Colonic mucosa (tissue), 4 donors: ENCODE results near the gene GPRC5C. TPM values are rescaled to one million over a fixed set of nuclear protein-coding genes. Genes with fewer than 3 reads are reported as not detected.

Experiments used
- DNase-seq: peaks from one replicate; pipeline ENCODE4 v3.0.0-alpha.2; 2020
- H3K27ac ChIP-seq: fragments of 200-600 bp; one replicate; pipeline ENCODE4 v1.8.0; 2021
- H3K27me3 ChIP-seq: fragments of 200-600 bp; one replicate; pipeline ENCODE4 v1.8.0; 2021
- H3K36me3 ChIP-seq: fragments of 200-600 bp; one replicate; pipeline ENCODE4 v1.8.0; 2021
- H3K4me1 ChIP-seq: fragments of 200-600 bp; one replicate; pipeline ENCODE4 v1.8.0; 2021; ENCODE audit warnings: mild to moderate bottlenecking
- H3K4me3 ChIP-seq: fragments of 200-600 bp; one replicate; pipeline ENCODE4 v1.8.0; 2021
- H3K9ac ChIP-seq, 2 donors: one replicate each; pipeline ENCODE4 v1.7.0; 2013; ENCODE audit warnings: control low read depth in 2 of 2, low read depth in 2 of 2, low read length in 2 of 2
- H3K9me3 ChIP-seq: fragments of 200-600 bp; one replicate; pipeline ENCODE4 v1.8.0; 2021
- intact Hi-C: fragments of 100-400 bp; cut with DNase I; formaldehyde crosslinking; loops from one replicate; pipeline ENCODE4 v1.14.1; 2022
- total RNA-seq, 2 donors: library from RNA; stranded (reverse); fragmentation: NEBNext Ultra II Directional in 1 of 2; extraction: Animal tissue kit (Norgen Biotek cat#: 25700) in 1 of 2; gene quantifications; one replicate each; pipeline ENCODE4 v1.2.1, GENCODE V29; 2021
- TF ChIP-seq, protein P1 (sequence below): fragments of 200-600 bp; IDR thresholded peaks from one replicate; pipeline ENCODE4 v1.8.0; 2022; ENCODE audit warnings: antibody characterized with exemption, mild to moderate bottlenecking
- donor health status: healthy.
- donor health status: DM: no; HTN: no; CAD: no.
- donor health status: DM: no; HTN: no; CAD: no.

Gene GPRC5C
- total RNA-seq, 2 donors from 2014 or later = 139 to 193 TPM

DNA sequence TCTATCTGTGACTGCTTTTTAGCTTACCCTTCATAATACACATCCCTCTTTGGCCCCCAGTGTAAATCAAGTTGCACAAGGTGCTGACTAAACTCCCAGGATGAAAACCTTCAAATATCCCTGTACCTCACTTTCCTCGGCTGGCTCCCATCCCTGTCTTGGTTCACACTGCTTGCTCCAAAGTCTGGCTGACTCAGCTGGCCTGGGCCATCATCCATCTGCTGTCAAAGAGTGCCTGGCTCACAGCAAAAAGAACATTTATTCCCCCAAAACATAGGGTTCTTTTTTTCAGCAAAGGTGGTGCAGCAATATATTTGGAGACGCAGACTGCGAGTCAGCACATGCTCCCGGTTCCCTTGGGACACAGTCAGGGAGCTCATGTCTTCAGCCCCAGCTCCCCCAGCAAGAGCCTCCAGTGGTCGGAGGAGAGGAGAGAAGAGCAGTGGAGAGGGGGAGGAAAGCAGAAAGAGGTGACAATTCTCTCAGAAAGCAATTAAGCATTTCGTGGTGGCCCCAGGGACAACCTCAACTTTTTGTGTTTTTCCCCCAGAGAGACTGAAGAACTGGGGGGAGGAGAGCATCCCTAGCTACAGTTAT is 38.4 kb upstream of the GPRC5C start:
- DNase-seq = no peak
- Histone ChIP-seq H3K4me1 (no peaks in the 10 kb centered on the region), H3K36me3 (no peaks in the 10 kb centered on the region), H3K27me3 (no peaks in the 10 kb centered on the region), H3K9ac (no peak overlapping the region), H3K27ac (no peak overlapping the region), H3K9me3 (no peaks in the 10 kb centered on the region), H3K4me3 (no peak overlapping the region)
- intact Hi-C loops = no loop called here
- TF ChIP-seq, protein P1, sequence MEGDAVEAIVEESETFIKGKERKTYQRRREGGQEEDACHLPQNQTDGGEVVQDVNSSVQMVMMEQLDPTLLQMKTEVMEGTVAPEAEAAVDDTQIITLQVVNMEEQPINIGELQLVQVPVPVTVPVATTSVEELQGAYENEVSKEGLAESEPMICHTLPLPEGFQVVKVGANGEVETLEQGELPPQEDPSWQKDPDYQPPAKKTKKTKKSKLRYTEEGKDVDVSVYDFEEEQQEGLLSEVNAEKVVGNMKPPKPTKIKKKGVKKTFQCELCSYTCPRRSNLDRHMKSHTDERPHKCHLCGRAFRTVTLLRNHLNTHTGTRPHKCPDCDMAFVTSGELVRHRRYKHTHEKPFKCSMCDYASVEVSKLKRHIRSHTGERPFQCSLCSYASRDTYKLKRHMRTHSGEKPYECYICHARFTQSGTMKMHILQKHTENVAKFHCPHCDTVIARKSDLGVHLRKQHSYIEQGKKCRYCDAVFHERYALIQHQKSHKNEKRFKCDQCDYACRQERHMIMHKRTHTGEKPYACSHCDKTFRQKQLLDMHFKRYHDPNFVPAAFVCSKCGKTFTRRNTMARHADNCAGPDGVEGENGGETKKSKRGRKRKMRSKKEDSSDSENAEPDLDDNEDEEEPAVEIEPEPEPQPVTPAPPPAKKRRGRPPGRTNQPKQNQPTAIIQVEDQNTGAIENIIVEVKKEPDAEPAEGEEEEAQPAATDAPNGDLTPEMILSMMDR = no peak

DNA sequence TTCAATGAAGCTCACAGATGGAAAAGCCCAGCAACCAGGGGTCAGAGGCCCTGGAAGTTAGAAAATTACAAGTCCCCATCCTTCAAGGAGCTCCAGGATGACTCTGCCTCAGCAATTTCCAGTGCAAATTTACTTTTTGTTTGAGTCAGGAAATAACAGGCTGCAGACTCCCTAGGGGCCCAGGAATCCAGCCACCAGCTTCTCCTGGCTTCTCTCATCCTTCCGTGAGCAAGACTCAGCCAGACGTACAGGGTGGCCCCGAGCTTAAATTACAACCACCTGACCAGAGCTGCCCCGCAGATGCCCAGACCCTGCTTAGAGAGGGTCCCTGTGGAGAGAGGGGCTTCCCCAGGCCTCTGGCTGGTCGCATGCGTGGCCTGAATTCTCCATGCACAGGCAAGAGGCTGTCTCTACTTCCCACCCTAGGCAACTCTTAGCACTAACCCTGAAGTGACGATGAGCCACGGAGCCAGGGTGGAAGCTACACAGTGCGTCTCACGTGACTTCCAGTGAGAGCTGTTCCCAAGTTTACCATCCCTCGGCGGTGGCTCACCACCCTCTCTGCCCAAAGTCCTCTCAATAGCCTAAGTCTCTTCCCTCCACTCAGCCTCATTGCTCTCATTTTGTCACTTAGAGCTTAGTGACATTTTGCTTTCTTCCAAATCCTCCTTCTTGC is 37.5 kb upstream of the GPRC5C start:
- TF ChIP-seq, protein P1 = no peak
- Histone ChIP-seq H3K36me3 (no peaks in the 10 kb centered on the region), H3K9me3 (no peaks in the 10 kb centered on the region), H3K27ac (no peak overlapping the region), H3K9ac (no peak overlapping the region), H3K4me3 (no peak overlapping the region), H3K4me1 (no peaks in the 10 kb centered on the region), H3K27me3 (no peaks in the 10 kb centered on the region)
- no peak for DNase-seq
- intact Hi-C loops = no loop called here

DNA sequence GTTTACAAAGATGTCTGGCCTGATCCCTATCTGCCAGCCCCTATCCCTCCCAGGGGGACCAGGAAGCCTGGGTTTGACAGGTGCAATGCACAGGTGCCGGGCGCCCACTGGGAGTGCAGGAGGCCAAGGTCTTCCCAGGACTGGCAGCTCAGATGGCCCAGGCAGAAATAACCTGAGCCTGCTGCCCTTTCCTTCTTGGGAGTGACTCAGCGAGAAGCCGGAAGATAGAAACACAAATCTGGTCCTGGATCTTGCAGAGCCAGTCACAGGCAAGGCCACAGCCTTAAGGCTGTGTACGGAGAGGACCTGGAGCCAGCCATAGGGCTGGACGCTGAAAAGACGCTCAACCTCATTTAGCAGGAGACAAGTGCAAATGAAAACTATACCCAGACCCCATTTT is 36.9 kb upstream of the GPRC5C start:
- TF ChIP-seq, protein P1 = no peak
- Histone ChIP-seq H3K27ac (no peak overlapping the region), H3K4me1 (no peaks in the 10 kb centered on the region), H3K9me3 (no peaks in the 10 kb centered on the region), H3K27me3 (no peaks in the 10 kb centered on the region), H3K9ac (no peak overlapping the region), H3K36me3 (no peaks in the 10 kb centered on the region), H3K4me3 (no peak overlapping the region)
- DNase-seq = no peak
- intact Hi-C loops = no loop called here

DNA sequence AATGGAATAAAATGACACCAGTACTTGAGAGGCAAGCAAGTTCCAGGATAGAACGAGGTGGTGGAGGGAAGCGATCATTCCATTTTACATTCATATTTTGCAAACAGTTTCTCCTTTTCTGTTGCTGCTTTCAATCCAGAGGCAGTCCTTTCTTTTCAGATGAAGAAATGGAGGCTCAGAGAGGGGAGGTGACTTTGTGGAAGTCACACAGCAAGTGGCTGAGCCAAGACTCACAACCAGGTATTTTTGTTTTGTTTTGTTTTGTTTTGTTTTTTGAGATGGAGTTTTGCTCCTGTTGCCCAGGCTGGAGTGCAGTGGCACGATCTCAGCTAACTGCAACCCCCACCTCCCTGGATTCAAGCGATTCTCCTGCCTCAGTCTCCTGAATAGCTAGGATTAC is 35.3 kb upstream of the GPRC5C start:
- H3K4me1 ChIP-seq = no peaks in the 10 kb centered on the region
- intact Hi-C loops = no loop called here

DNA sequence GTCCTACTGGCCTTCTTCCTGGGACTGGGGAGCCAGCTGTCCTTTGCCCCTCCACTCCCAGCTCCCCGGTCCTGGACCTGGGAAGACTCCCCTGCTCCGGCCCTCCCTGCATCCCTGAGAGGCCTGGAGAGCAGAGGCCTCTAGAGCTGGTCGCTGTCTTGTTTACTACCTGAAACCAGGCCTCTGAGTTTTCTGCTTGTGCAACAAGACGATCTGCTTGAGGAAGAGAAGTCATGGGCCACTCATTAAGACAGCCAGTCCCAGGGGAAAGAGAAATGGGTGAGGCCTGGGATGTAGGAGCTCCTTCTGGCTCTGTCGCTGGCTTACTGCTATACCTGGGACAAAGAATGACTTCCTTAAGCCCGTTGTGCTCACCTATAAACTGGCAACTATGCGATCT is 29.8 kb upstream of the GPRC5C start:
- Histone ChIP-seq H3K36me3 (no peaks in the 10 kb centered on the region), H3K9ac (no peak overlapping the region), H3K9me3 (no peaks in the 10 kb centered on the region), H3K27ac (no peak overlapping the region), H3K4me1 (no peaks in the 10 kb centered on the region), H3K27me3 (no peaks in the 10 kb centered on the region), H3K4me3 (no peak overlapping the region)
- DNase-seq = no peak
- intact Hi-C loops = no loop called here
- TF ChIP-seq, protein P1 = no peak

More for the DNA sequence above, 35.3 kb upstream of the GPRC5C start:
- H3K27me3 ChIP-seq = no peaks in the 10 kb centered on the region
- no peak for DNase-seq
- H3K9me3 ChIP-seq = no peaks in the 10 kb centered on the region
- TF ChIP-seq, protein P1 = no peak
- H3K36me3 ChIP-seq = no peaks in the 10 kb centered on the region
- no peak overlapping the region for H3K9ac ChIP-seq
- H3K27ac ChIP-seq = no peak overlapping the region
- H3K4me3 ChIP-seq = no peak overlapping the region
